CD4-positive, alpha-beta T cell treated with Interleukin-17A for 1 hour (primary cell): ENCODE results near the gene MPZL1.

Source experiments
- DNase-seq: peaks from one replicate; pipeline ENCODE4 v3.0.0-alpha.2; 2020

Gene MPZL1

DNA sequence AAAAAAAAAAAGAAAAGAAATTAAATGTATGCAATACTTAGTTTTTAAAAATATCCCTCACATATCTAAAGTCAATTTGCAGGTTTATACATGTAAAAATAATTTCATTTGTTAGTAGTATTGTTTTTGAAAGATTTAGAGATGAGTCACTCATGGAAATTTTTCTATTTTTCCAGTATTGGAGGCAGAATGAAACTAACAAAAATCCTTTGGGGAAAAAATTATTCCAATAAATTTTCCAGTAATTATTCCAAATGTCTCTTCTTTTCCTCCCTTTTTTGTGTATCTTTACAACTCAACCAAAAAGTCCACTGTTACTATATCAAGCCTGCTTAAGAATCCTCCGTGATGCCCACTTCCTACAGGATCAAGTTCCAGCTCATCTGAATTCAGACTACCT, 29.9 kb downstream of the MPZL1 start:
- no peak for DNase-seq

- no peak for DNase-seq
Measured at GRCh38 chr1:167752219-167752985, 30.6 kb downstream of the MPZL1 start.

GRCh38 chr1:167755654-167756053, 33.9 kb downstream of the MPZL1 start:
- no peak for DNase-seq

GRCh38 chr1:167756730-167757405, 35.1 kb downstream of the MPZL1 start:
- no peak for DNase-seq

- no peak for DNase-seq
Measured at GRCh38 chr1:167757433-167758309, 35.9 kb downstream of the MPZL1 start.

- DNase-seq: no peak
Measured at GRCh38 chr1:167761400-167761799, 39.6 kb downstream of the MPZL1 start.

DNA sequence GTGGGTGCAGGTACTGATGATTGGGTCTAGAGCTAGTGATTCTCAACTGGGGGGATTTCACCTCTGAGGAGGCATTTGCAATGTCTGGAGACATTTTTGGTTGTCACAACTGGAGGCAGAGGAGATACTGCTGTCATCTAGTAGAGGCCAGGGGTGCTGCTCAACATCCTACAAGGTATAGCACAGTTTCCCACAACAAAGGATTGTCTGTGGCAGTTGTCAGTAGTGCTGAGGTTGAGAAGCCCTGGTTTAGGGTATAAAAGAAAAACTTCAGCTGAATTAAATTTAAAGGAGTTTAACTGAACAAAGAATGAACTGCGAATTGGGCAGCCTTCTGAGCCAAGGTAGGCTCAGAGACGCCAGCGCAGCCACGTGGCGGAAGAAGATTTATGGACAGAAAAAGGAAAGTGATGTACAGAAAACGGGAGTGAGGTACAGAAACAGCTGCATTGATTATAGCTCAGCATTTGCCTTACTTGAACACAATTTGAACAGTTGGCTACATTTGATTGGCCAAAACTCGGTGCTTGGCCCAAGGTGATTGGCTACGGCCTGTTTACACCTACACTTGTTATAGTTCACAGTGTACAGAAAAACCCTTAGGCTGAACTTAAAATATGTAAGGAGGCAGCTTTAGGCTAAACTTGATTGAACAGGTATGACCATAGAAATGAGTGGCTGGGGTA, 40.4 kb downstream of the MPZL1 start:
- DNase-seq: peak; percentile 20

GRCh38 chr1:167763525-167764220, 41.9 kb downstream of the MPZL1 start:
- no peak for DNase-seq

DNA sequence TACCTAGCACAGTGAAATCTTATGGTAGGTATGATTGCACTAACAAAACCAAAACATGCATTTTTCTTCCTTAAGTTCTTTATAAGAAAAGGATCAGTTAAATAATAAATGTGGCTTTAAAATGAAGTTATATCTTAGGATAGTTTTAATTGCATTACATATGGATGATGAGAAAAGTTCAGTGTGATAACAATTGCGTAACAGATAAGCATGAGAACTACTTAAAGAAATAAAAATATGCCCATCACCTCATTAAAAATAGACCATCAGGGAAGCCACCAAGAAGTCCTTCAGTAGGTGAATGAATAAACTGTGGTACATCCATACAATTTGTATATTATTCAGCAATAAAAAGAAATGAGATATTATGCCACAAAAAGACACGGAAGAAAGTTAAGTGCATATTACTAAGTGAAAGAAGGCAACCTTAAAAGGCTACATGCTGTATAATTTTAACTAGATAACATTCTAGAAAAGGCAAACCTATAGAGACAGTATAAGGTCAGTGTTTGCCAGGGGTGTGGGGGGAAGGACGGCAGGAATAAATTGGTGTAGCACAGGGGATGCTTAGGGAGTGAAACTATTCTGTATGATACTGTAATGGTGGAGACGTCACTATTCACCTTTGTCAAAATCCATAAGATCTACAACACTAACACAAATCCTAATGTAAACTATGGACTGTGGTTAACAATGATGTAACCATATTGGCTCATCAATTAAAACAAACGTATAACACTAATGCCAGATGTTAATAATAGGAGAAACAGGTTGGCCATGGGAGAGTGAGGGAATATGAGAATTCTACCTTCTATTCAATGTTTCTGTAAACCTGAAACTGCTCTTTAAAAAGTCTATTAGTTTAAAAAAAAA, 42.9 kb downstream of the MPZL1 start:
- DNase-seq: no peak

GRCh38 chr1:167765496-167765895, 43.7 kb downstream of the MPZL1 start:
- no peak for DNase-seq

DNA sequence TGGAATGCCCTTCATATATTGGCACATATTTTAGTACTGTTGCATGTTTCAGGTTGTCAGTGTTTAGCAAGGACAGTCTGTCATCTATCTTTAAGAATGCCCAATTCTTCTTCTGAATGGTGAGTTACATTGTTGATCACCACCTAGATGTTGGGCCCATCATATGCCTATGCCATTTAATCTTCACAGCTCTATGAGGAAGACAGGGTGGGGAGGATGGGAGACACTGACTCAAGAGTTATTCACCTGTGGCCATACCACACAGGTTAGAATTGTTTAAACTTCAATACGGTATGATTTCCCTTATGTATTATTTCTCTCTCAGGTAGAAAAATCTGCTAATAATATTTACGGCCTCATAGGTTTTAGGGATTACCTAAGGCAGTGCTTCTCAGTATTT, 44.8 kb downstream of the MPZL1 start:
- no peak for DNase-seq

DNA sequence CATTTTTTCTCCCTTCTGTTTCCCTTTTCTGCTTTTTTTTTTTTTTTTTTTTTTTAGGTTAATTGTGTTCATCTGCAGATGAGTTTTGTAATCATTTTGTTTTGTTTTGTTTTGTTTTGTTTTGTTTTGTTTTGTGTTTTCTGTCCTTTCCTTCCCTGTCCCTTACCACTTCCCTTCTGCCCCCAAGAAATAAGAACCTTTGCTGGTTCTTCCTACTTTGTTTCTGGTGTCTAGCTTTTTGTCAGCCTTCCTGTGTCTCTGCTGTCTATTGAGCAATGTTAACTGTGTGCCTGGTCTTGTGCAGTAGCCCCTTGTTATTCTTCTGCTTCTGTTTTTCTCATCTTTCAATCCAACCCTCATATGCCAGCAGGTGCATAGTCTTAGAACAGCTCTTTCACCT, 46.0 kb downstream of the MPZL1 start:
- DNase-seq: no peak

DNA sequence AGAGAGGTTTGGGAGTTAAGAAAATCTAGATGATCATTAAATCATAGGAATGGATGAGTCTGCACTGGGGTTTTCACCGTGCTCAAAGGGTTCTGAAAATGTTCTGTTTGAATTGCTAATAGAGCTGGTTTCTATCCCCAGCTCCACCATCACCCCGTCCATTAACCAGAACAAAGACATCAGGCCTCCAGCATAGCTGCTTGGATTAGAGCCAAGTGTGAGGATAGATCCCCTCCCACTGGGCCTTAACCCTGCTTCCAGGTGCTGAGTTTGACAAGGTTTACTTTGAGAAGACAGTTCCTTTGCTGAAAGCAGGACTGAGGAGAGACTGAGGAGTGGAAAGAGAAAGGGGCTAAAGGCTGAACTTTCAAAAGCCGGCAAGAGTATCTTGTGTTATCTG, 48.3 kb downstream of the MPZL1 start:
- no peak for DNase-seq

DNA sequence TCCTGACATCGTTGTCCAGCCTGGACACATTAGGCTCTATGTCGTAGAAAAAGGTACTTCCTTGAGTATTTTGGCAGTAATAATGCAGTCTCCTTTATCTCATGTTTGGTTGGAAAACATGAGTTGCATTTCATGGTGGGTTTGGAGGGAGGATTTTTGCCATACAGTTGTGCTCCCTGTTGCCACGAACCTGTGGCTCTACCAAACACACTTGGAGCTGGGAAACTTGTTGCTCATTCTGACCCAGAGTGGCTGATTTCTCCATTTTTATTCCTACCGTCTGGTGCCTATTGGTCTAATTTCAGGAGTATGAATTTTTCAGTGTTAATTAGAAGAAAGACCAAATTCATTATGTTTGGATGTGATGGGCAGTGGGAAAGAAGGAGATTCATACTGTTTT, 50.7 kb downstream of the MPZL1 start:
- no peak for DNase-seq

- DNase-seq: no peak
Measured at GRCh38 chr1:167773516-167773915, 51.7 kb downstream of the MPZL1 start.

DNA sequence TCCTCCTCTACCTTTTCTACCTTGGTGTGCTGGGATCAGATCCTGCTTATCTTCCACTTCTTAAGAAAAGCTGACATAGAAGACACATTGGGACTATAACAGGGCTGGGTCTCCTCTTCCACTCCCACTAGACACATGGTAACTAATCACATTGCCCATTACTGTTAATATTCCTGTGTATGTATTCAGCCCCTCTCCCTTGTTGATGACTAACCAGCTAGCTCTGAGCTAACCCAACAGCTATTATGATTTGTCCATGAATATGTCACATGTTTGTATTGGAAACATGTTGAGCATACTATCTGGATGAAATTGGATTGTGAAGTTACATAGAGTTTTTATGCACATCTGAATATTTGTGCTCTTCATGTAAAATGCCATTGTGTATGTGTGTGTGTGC, 52.9 kb downstream of the MPZL1 start:
- no peak for DNase-seq

GRCh38 chr1:167775178-167775577, 53.4 kb downstream of the MPZL1 start:
- no peak for DNase-seq

DNA sequence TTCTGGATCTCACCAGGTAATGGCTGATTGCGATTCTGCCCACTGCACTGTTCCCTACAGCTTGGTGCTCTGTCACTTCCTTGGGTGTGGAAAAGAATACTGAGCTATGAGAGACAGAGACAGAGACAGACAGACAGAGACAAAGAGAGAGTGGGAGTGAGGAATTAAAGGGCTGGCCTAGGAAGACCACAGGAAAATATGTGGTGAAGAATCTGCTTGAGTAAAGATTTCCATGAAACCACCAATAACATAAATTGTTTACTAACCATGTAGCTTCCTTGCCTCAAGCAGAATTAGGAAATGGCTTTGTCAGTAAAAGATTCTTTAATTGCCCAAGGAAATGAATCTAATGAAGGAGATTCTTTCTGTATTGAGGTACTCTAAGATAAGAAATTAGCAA, 54.4 kb downstream of the MPZL1 start:
- no peak for DNase-seq

DNA sequence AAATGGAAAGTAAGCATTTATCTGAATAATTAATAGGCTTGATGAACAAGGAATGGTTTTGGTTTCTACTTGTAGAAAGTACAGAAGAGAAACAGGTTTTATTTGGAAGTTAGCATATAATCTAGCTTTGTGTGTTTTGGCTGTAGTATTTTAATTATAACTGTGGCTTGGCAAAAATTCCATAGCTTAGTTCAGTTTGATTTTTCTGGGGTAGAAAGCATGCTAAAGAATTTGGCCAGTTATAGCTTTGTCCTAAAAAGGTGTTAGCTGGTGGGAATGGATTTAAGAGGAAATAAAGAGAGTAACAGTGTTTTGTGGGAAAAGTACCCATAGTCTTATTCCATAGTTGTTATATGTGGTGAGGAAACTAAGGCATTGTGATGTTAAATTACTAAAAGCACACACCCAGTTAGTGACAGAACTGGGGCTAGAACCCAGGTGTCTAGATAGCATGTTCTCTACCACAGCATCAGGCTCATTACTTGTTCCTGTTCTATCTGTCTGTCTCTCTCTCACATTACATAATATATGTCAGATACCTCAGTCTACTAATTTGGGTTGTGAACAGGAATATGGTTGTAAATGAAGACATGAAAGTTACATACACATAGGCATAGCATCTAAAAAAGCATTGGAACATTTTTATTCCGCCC, 55.0 kb downstream of the MPZL1 start:
- no peak for DNase-seq

GRCh38 chr1:167777269-167777650, 55.5 kb downstream of the MPZL1 start:
- no peak for DNase-seq

GRCh38 chr1:167781558-167781957, 59.8 kb downstream of the MPZL1 start:
- no peak for DNase-seq
